Measurements from ENCODE around the gene WDR20.

DNA sequence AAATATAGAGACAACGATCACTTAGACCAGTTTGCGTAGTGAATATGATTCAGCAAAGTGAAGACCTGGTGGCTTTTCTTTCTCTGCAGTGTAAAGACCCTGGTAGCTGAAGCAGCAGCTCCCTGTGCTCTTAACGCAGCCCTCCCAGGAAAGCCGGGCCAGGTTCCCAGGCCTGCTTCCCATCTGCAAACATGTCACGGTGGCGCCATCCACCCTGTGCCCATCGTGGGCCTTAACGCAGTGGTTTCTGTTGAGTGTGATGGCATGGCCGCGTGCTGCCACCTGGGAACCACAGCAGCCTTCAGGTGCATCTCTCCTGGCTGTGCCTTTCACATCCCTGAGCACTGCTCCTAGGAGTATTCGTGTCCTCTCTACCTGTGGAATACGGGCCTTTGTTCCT is 71.5 kb downstream of the WDR20 start:
- TF ChIP-seq, protein P1, sequence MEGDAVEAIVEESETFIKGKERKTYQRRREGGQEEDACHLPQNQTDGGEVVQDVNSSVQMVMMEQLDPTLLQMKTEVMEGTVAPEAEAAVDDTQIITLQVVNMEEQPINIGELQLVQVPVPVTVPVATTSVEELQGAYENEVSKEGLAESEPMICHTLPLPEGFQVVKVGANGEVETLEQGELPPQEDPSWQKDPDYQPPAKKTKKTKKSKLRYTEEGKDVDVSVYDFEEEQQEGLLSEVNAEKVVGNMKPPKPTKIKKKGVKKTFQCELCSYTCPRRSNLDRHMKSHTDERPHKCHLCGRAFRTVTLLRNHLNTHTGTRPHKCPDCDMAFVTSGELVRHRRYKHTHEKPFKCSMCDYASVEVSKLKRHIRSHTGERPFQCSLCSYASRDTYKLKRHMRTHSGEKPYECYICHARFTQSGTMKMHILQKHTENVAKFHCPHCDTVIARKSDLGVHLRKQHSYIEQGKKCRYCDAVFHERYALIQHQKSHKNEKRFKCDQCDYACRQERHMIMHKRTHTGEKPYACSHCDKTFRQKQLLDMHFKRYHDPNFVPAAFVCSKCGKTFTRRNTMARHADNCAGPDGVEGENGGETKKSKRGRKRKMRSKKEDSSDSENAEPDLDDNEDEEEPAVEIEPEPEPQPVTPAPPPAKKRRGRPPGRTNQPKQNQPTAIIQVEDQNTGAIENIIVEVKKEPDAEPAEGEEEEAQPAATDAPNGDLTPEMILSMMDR (IDR thresholded peaks at IDR 0.05): no peak
- TF ChIP-seq EP300 (IDR thresholded peaks at IDR 0.05): no peak

All from sigmoid colon (tissue), 4 donors.